ENCODE results near the gene TMEM18.

TMEM18 gene

GRCh38 chr2:650343-651310, 26.6 kb downstream of the TMEM18 start:
- no peak for DNase-seq (ENCODE audit: low spot score)

- DNase-seq (ENCODE audit: low spot score): no peak
Measured at GRCh38 chr2:649426-650342, 27.5 kb downstream of the TMEM18 start.

GRCh38 chr2:648476-649424, 28.5 kb downstream of the TMEM18 start:
- DNase-seq (ENCODE audit: low spot score): no peak

GRCh38 chr2:647691-648231, 29.4 kb downstream of the TMEM18 start:
- no peak for DNase-seq (ENCODE audit: low spot score)

- no peak for DNase-seq (ENCODE audit: low spot score)
Measured at GRCh38 chr2:647003-647560, 30.1 kb downstream of the TMEM18 start.

- no peak for DNase-seq (ENCODE audit: low spot score)
Measured at GRCh38 chr2:644871-645270, 32.3 kb downstream of the TMEM18 start.

- no peak for DNase-seq (ENCODE audit: low spot score)
Measured at GRCh38 chr2:643761-644160, 33.4 kb downstream of the TMEM18 start.

GRCh38 chr2:643334-643733, 33.9 kb downstream of the TMEM18 start:
- no peak for DNase-seq (ENCODE audit: low spot score)

GRCh38 chr2:641872-642815, 35.1 kb downstream of the TMEM18 start:
- no peak for DNase-seq (ENCODE audit: low spot score)

- no peak for DNase-seq (ENCODE audit: low spot score)
Measured at GRCh38 chr2:641164-641871, 35.9 kb downstream of the TMEM18 start.

- no peak for DNase-seq (ENCODE audit: low spot score)
Measured at GRCh38 chr2:639703-640102, 37.5 kb downstream of the TMEM18 start.

GRCh38 chr2:637804-638203, 39.4 kb downstream of the TMEM18 start:
- DNase-seq (ENCODE audit: low spot score): no peak

GRCh38 chr2:637406-637776, 39.8 kb downstream of the TMEM18 start:
- no peak for DNase-seq (ENCODE audit: low spot score)

- DNase-seq (ENCODE audit: low spot score): peak; percentile 59
Measured at GRCh38 chr2:636641-637405, 40.4 kb downstream of the TMEM18 start.

- no peak for DNase-seq (ENCODE audit: low spot score)
Measured at GRCh38 chr2:635687-636621, 41.3 kb downstream of the TMEM18 start.

GRCh38 chr2:634636-635388, 42.4 kb downstream of the TMEM18 start:
- DNase-seq (ENCODE audit: low spot score): no peak

- DNase-seq (ENCODE audit: low spot score): no peak
Measured at GRCh38 chr2:634041-634440, 43.2 kb downstream of the TMEM18 start.
